ENCODE results near the gene ZNF441.
"Not testable (repeated sequence)": the region's sequence is repeated elsewhere in the genome, so short reads cannot be mapped to it uniquely, and the experiment has no call there.

Gene ZNF441

GRCh38 chr19:11766597-11767591 lies at the start of gene ZNF441:
Gene ZNF441 (plus strand): TSS chr19:11767000. CDS start chr19:11767194, 194 bp downstream.
- peak; percentile 96 for DNase-seq (ENCODE audit: low spot score)

GRCh38 chr19:11721681-11722080 lies 45.1 kb upstream of the ZNF441 start:
- no peak for DNase-seq (ENCODE audit: low spot score)

DNA sequence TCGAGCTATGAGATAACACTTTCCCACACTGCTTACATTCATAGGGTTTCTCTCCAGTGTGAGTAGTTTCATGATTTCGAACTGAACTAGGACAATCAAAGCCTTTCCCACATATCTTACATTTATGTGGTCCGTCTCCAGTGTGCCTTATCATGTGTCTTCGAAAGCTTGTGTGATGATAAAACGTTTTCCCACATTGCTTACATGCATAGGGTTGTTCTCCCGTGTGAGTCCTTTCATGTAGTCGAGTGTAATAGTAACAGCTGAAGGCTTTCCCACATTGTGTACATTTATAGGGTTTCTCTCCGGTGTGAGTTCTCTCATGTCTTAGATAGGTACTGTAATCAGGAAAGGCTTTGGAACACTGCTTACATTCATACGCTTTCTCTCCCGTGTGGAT lies 44.4 kb upstream of the ZNF441 start:
- DNase-seq (ENCODE audit: low spot score): no peak

DNA sequence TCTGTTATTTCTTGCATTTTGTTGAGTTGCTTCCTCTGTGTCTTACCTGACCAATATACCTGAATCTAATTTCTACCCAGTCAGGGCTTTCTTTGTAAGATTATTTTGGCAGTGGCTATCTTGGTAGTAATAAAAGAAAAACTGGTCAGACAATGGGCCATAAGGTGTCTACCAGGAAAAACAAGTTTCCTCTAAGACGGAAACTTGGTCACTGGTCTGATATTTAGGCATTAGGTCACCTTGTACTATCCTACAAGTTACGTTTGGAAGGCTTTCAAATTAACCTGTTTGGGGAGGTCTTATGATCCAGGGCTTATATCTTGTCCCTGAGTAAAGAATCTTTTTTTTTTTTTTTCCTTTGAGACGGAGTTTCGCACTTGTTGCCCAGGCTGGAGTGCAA lies 37.2 kb upstream of the ZNF441 start:
- no peak for DNase-seq (ENCODE audit: low spot score)

- DNase-seq (ENCODE audit: low spot score): no peak
Measured at GRCh38 chr19:11735375-11735774, 31.4 kb upstream of the ZNF441 start.

DNA sequence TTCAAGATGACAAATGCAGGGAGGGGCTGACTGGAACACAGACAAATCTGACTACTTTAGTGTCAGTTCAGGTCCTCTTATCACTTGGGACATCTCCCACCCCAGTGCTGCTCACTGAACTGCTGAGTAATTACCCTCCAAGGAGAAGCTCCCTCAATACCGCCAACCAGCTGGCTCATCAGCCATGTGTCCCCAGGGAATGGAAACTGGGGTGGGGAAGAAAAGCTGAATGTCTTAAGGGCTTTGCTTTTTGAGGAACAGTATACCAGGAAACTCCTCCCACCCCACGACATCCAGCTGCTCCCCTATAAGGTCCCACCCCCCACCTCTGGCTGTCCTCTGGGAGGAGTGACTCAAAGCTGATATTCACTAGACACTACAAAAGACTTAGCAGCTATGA lies 30.1 kb upstream of the ZNF441 start:
- peak; percentile 48 for DNase-seq (ENCODE audit: low spot score)

DNA sequence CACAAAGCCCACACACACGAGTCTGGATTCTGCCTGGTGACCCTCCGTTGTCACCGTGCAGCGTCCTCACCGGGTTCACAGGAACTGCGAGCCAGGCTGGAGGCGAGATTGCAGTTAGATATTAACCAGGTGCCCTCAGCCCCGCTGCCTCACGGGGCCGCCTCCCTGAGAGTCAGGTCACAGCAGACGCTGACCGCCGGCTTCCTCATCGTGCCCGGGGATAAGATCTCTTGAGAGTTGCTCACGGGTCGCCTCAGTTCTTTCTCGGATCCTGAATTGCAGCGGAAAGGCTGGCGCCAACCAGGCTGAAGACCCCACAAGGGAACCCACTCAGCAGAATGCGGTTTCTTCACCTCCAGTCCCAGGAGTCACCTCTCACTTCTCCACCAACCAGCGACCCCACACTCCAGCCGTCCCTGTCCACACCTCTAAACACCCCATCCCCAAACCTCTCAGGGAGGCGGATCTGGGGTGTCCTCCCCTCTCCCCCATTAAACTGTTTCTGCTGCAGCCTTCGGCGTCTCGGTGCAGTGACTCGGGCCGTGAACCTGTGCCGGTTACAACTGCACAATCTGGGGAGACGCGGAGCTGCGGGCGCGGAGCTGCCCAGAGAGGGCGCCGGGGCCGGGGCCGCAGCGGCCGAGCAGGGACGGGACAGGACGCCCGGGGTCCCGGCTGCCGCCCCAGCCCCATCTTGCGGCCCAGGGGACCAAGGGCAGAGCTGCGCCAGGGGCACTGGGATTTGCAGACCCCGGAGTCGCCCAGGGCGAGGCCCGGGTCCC lies 28.6 kb upstream of the ZNF441 start:
- peak; percentile 60 for DNase-seq (ENCODE audit: low spot score)

- peak; percentile 99 for DNase-seq (ENCODE audit: low spot score)
Measured at GRCh38 chr19:11738746-11739620, 27.8 kb upstream of the ZNF441 start, which contains the start of gene ZNF823. Gene ZNF823 (minus strand): TSS chr19:11738946. CDS start chr19:11738819, 127 bp downstream.

- DNase-seq (ENCODE audit: low spot score): no peak
Measured at GRCh38 chr19:11745869-11746268, 20.9 kb upstream of the ZNF441 start.

DNA sequence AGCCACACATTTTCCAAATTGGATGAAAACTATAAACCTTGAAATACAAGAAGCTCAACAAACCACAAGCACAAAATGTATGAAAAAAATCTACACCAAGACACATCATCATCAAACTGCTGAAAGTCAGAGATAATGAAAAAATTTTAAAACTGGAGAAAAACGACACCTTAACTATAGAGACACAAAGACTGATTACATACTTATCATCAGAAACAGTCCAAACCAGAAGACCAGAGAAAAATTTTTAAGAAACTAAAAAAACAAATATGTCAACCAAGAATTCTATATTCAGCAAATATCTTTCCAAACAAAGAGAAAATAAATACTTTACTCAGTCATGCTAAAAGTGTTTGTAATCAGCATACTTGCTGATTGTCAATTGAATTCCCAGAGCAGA lies 19.5 kb upstream of the ZNF441 start:
- DNase-seq (ENCODE audit: low spot score): no peak

GRCh38 chr19:11749751-11750150 lies 17.0 kb upstream of the ZNF441 start:
- DNase-seq (ENCODE audit: low spot score): no peak

DNA sequence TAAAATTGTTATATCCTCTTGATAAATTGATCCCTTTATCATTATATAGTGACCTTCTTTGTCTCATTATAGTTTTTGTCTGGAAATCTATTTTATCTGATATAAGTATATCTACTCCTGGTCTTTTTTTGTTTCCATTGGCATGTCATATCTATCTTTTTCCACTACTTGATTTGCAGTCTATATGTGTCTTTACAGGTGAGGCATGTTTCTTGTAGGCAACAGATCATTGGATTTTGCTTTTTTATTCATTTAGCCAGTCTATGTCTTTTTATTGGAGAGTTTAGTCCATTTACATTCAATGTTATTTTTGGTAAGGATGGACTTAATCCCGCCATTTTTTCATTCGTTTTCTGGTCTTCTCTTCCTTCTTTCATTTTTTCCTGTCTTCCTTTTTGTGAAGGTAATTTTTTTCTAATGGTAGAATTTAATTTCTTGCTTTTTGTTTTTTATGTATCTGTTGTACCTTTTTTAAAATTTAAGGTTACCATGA lies 14.5 kb upstream of the ZNF441 start:
- DNase-seq (ENCODE audit: low spot score): no peak

DNA sequence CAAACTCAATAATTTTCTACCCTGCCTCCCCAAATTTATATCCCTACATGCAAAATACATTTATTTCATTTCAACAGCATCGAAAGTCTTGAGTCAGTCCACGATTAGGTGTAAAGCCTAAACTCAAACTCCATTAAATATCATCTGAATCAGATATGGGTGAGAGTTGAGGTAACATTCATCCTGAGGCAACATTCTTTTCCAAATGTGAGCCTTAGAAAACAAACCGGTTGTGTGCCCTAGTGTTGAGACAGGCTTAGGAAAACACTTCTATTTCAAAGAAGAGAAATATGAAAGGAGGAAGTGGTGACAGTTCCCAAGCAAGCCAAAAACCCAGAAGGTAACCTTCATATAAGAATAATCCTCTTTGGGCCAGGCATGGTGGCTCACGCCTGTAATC lies 12.1 kb upstream of the ZNF441 start:
- no peak for DNase-seq (ENCODE audit: low spot score)

GRCh38 chr19:11756965-11757364 lies 9.8 kb upstream of the ZNF441 start:
- DNase-seq (ENCODE audit: low spot score): no peak

DNA sequence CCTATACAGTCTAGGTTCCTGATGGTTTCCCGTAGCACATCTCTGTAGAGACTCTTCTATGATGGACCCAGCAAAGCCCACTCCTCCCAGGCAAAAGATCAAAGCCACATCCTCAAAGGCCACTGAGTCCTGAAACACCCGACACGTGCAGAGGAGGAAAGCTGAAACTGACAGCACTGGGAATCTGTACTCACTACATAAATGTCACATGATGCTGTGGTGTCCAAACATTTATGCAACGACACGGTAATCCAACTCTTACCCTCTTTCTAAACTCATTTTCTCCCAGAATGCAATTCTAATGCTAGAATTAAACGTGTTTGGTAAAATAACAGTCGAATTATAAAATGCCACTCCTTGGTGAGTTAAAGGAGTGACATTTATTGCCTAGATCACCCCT lies 7.0 kb upstream of the ZNF441 start:
- DNase-seq (ENCODE audit: low spot score): no peak

GRCh38 chr19:11763117-11763516 lies 3.7 kb upstream of the ZNF441 start:
- no peak for DNase-seq (ENCODE audit: low spot score)

DNA sequence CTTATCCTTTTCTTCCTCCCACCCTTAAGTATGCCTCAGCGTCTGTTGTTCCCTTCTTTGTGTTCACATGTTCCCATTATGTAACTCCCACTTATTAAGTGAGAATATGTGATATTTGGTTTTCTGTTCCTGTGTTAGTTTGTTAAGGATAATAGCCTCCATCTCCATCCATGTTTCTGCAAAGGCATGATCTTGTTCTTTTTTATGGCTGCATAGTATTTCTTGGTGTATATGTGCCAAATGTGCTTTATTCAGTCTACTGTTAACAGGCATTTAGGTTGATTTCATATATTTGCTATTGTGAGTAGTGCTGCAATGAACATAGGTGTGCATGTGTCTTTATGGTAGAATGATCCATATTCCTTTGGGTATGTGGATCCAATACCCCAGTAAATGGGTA lies 3.2 kb upstream of the ZNF441 start:
- DNase-seq (ENCODE audit: low spot score): no peak

- peak; percentile 25 for DNase-seq (ENCODE audit: low spot score)
Measured at GRCh38 chr19:11767633-11768133, 883 bp downstream of the ZNF441 start.

GRCh38 chr19:11769995-11770394 lies 3.2 kb downstream of the ZNF441 start:
- DNase-seq (ENCODE audit: low spot score): no peak

- DNase-seq (ENCODE audit: low spot score): peak; percentile 17
Measured at GRCh38 chr19:11771520-11771919, 4.7 kb downstream of the ZNF441 start.

- not testable (repeated sequence) for DNase-seq (ENCODE audit: low spot score)
Measured at GRCh38 chr19:11776669-11777068, 9.9 kb downstream of the ZNF441 start.

Measured in NAMALWA (cell line).